HG03280 (cell line): ENCODE measurements around the gene STT3B.
"Not testable (repeated sequence)": the region's sequence is repeated elsewhere in the genome, so short reads cannot be mapped to it uniquely, and the experiment has no call there.

Source experiments
- ATAC-seq: cut with Tn5 transposase; IDR thresholded peaks from one replicate; pipeline ENCODE4 v1.9.1; 2021; ENCODE audit warnings: mild to moderate bottlenecking, moderate library complexity; ENCODE audit not compliant: unreplicated experiment

The STT3B gene

GRCh38 chr3:31532587-31533168 is at the start of gene STT3B:
Gene STT3B, plus strand, starts transcription at chr3:31532925. Its CDS starts 74 bp downstream, at chr3:31532999.
- ATAC-seq, result peak; percentile 47

GRCh38 chr3:31483776-31484175 is 48.9 kb upstream of the STT3B start:
- no peak for ATAC-seq

DNA sequence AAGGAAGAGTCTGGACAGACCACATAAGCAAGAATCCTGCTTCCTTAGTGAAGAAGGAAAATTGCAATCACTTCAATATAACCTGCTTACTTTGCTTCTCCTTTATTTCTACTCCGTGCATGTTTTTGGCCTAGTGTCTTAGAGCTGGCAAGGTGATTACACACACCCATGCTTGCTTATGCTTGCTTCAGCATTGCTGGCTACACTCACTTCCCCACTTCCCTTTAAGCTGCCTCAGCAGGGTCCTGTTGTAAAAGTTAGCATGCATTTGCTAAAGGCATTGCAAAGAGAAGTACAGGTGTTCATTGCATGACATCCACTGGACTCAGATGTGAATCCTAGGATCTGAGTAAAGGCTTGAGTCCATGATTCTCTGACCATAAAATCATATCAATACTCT is 47.5 kb upstream of the STT3B start:
- ATAC-seq, result no peak

- no peak for ATAC-seq
These were observed 45.7 kb upstream of the STT3B start for GRCh38 chr3:31486865-31487533.

DNA sequence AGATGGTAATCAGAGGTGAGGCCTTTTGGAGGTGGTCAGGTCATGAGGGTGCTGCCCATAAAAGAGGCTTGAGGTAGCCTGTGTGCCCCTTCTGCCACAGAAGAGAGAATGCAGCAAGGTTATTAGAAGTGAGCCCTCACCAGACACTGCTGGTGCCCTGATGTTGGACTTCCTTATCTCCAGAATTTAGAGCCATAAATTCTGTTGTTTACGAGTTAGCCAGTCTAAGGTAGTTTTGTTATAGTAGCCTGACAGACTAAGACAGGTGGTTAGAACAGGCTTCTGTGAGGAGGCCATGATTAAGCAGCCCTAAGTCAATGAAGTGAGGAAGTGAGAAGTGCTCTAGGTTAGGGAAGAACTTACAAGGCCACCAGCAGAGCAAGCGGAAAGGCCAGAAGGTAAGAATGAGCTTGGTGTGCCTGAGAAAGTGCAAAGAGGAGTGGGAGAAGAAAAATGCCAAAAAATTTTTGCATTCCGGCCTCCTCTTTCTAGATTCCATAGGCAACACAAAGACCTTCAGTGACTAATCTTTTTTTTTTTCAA is 44.2 kb upstream of the STT3B start:
- no peak for ATAC-seq

GRCh38 chr3:31490502-31490901 is 42.2 kb upstream of the STT3B start:
- ATAC-seq, result no peak

- ATAC-seq, result no peak
These were observed 41.1 kb upstream of the STT3B start for GRCh38 chr3:31491660-31492059.

DNA sequence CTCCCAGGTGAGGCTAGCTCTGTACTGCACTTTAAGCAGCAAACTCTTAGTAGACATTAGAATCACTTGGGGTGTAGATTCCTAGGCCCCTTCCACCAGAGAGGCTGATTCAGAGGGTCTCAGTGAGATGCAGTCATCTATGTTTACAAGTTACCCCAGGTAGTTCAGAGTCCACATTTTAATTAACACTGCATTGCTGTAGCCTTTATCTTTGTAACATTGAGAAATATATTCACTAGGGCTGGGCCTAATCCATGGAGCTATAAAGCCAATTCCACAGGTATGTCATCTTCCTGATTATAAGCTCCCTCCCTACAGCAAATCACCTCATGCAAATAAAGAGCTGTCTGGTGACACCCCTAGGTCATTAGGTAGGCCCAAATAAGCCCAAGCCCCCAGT is 39.6 kb upstream of the STT3B start:
- no peak for ATAC-seq

GRCh38 chr3:31495971-31496665 is 36.6 kb upstream of the STT3B start:
- ATAC-seq, result no peak

DNA sequence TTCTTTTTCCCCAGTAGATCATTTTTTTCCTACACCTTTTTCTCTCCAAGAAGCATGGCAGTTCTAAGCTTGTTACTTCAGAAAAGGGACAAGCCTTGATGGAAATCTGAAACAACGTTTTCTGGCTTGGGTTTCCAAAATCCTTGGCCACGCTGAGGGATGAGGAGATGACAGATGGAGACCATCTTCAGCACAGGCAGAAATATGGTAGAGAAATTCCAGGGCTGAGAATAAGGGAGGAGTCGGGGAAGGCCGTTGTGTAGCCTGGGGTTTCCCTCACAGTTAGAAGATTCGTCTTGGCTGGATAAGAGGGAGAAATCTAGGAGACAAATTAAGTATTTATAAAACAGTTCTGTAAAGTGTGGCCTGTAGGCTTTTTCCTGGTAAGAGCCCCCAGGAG is 33.9 kb upstream of the STT3B start:
- ATAC-seq, result no peak

DNA sequence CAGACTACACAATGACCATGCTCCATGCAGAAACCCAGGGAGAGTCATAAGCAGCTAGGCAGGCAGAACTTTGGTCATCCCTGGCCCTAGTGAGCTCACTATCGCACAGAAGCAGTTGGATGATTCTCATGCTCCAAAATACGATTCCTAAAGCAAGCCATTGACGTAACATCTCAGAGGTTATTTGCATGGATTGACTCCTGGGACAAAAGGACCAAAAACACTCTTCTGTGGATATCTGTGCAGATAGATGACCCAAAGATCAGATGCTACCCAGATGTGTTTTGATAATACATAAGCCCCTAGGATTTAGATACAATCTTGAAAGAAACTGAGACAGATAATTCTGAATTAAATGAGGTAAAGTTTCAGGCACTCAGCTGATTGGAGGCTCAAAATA is 33.4 kb upstream of the STT3B start:
- no peak for ATAC-seq

DNA sequence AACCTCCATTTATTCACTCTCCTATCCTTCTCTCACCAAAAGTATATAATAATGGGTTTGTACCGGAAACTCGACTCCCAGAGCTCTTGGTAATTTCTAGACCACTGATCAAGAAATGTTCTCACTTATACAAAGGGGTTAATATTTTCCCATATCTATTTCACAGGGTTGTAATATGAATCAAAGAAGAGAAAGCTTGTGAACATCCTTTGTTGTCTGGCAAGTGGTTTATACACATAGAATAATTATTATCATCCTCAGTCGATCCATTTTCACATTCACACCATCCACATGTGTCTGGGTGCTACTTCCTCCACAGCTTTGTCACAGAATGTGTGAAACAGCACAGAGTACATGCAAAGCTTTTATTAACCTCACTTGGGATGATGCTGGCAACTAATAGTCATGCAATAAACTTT is 29.9 kb upstream of the STT3B start:
- no peak for ATAC-seq

DNA sequence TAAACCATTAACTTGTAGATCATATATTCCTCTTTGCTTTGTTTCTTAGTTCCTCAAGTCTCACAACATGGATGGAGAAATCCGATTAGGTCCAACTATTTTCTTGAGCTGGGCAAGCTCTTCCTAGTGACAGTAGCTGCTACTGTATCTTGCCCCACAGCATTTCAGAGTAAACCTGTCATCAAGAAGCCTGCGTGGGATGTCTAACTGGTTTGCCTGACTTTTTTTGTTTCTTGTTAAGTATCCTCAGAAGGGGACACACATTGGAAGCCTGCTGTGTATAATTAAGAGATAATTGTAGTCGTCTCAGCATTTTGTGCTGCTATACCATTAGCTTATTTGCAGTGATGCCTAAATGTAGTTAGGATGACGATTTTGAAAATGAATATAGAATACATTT is 29.3 kb upstream of the STT3B start:
- no peak for ATAC-seq

DNA sequence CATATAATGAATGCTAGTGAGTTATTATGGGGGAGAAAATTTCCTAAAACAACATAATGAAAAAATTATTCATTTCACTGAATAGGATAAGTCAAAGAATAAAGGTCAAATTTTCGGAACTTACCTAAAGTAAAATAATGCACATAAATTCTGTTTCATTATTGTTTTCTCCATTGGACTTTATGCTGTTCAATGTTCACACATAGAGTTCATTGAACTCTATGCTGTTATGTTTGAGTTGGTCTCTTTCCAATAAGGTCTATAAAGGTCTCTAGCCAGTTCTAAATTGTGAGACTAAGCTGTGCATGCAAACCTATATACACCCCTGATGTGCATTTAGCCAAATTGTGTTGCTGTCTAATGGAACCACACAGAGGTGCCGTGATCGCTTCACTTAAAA is 28.5 kb upstream of the STT3B start:
- no peak for ATAC-seq

DNA sequence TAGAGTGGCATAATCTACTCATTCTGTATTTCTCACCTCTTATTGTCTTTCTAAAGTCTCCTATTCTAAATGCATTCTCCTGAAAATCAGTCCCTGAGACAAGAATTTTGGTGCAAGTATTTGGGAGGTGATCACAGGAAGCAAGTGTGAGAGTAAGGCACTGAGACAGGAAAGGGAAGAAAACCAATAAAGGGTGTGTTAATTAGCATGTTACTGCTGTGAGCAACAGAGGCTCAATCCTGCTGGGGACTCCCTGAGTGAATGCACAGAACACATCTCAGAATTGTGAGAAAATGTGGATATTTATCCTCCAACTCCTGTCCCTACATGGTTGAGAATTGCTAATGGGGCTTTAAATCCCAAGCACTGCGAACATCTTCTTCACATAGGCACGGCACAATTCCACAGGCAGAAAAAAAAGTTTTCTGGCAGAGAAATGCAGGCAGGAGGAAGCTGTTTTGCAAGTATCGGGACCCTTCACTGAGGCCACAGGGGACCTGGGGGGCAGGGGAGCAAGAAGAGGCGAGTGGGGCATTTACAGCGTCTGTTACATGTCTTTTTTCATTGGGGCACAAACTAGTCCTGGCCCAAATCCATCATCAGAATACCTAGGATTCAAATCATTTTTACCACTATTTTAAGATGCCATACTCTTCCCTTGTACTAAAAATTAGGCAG is 27.2 kb upstream of the STT3B start:
- ATAC-seq, result no peak

DNA sequence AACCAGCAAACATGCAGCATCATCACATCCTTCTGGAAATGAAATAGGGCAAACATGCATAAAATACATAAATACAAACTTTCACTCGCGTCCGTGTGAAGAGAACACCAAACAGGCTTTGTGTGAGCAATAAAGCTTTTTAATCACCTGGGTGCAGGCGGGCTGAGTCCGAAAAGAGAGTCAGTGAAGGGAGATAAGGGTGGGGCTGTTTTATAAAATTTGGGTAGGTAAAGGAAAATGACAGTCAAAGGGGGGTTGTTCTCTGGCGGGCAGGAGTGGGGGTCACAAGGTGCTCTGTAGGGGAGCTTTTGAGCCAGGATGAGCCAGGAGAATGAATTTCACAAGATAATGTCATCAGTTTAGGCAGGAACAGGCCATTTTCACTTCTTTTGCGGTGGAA is 26.2 kb upstream of the STT3B start:
- not testable (repeated sequence) for ATAC-seq

- ATAC-seq, result no peak
These were observed 24.1 kb upstream of the STT3B start for GRCh38 chr3:31508452-31509146.

DNA sequence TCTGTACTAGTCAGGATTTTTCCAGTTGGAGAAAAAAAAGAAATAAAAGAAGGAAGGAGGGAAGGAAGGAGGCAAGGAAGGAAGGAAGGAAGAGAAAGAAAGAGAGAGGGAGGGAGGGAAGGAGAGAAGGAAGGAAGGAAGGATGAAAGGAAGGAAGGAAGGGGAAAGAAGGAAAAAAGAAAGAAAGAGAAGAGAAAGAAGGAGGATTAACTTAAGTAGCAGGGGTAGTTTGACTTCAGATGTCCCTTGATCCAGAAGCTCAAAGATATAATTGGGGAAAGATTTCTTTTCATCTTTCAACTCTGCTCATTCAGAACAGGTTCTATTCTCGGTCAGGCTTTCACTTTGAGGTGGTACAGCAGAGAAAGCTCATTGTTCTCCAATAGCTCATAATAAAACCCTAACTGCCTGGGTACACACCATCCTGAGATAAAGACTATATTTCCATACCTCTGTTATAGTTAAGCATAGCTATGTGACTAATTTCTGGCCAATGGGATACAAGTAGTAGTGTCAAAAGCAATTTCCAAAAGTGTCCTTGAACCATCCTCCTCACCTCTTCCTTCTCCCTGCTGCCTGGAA is 23.5 kb upstream of the STT3B start:
- no peak for ATAC-seq

GRCh38 chr3:31514570-31514969 is 18.2 kb upstream of the STT3B start:
- no peak for ATAC-seq

DNA sequence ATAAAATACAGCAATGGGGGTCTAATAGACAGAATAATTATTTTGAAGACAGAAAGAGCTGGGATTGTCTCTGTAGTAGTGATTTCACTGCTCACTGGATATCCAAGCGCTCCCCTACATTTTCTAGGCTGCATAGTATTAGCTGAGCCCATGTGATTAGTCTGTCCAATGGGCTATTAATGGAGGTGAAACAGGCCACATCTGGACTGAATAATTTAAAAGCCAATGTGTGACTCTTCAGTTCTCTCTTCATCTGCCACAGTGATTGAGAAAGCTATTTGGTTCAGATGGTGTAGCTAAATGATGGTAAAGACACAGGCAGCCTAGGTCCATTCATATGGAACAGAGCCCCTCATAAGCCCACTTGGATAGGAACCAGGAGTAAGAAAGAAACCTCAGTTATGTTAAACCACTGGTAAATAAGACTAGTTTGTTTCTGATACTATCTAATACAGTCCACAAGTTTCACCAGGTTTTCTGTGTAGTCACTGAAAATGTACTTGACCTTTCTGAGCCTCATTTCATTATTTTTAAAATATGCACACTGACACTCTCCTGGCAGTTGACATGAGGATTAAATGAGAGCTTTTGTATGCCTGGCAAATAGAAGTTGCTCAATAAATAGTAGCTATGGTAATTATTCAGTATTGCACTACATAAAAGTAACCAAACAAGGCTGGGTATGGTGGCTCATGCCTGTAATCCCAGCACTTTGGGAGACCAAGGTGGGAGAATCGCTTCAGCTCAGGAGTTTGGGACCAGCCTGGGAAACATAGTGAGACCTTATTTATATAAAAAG is 17.0 kb upstream of the STT3B start:
- no peak for ATAC-seq
